GM12801 (cell line): ENCODE results near the gene C7.

Experiments
- CTCF ChIP-seq: IDR thresholded peaks from one replicate; pipeline ENCODE4 v1.5.1; 2011; ENCODE audit warnings: control low read depth; ENCODE audit not compliant: insufficient read length; ENCODE audit errors: extremely low read depth

Gene C7

GRCh38 chr5:40985501-40985900, 76.2 kb downstream of the C7 start:
- TF ChIP-seq CTCF: no peak

- TF ChIP-seq CTCF: no peak
Measured at GRCh38 chr5:40986666-40987065, 77.4 kb downstream of the C7 start.

GRCh38 chr5:40987349-40987748, 78.1 kb downstream of the C7 start:
- no peak for TF ChIP-seq CTCF

- no peak for TF ChIP-seq CTCF
Measured at GRCh38 chr5:40988746-40989510, 79.6 kb downstream of the C7 start.

- no peak for TF ChIP-seq CTCF
Measured at GRCh38 chr5:40991168-40991980, 82.1 kb downstream of the C7 start.

- no peak for TF ChIP-seq CTCF
Measured at GRCh38 chr5:40991981-40992559, 82.8 kb downstream of the C7 start.

- TF ChIP-seq CTCF: no peak
Measured at GRCh38 chr5:40995801-40996586, 86.7 kb downstream of the C7 start.
